HG02763 (cell line): ENCODE data around the gene CDH4.

ENCODE experiments used
- ATAC-seq: cut with Tn5 transposase; IDR thresholded peaks from one replicate; pipeline ENCODE4 v1.9.1; 2021; ENCODE audit warnings: mild to moderate bottlenecking, moderate library complexity; ENCODE audit not compliant: unreplicated experiment

CDH4 gene

GRCh38 chr20:61251529-61252393, at the start of gene CDH4:
Gene CDH4, plus strand, starts transcription at chr20:61252261.
- ATAC-seq = no peak

GRCh38 chr20:61203320-61203719, 48.7 kb upstream of the CDH4 start:
- no peak for ATAC-seq

GRCh38 chr20:61204206-61204605, 47.9 kb upstream of the CDH4 start:
- ATAC-seq = no peak

- ATAC-seq = no peak
These were observed 46.3 kb upstream of the CDH4 start for GRCh38 chr20:61205769-61206168.

- ATAC-seq = no peak
These were observed 41.2 kb upstream of the CDH4 start for GRCh38 chr20:61210862-61211261.

- ATAC-seq = no peak
These were observed 34.2 kb upstream of the CDH4 start for GRCh38 chr20:61217848-61218247.

- ATAC-seq = no peak
These were observed 33.0 kb upstream of the CDH4 start for GRCh38 chr20:61219021-61219431.

- ATAC-seq = no peak
These were observed 31.9 kb upstream of the CDH4 start for GRCh38 chr20:61220131-61220530.

- no peak for ATAC-seq
These were observed 31.3 kb upstream of the CDH4 start for GRCh38 chr20:61220626-61221325.

GRCh38 chr20:61222699-61223098, 29.4 kb upstream of the CDH4 start:
- no peak for ATAC-seq

- no peak for ATAC-seq
These were observed 28.9 kb upstream of the CDH4 start for GRCh38 chr20:61223121-61223520.

- no peak for ATAC-seq
These were observed 21.9 kb upstream of the CDH4 start for GRCh38 chr20:61230166-61230565.

- ATAC-seq = no peak
These were observed 18.5 kb upstream of the CDH4 start for GRCh38 chr20:61233590-61233989.

- ATAC-seq = no peak
These were observed 17.7 kb upstream of the CDH4 start for GRCh38 chr20:61234224-61234890.

- ATAC-seq = no peak
These were observed 15.3 kb upstream of the CDH4 start for GRCh38 chr20:61236713-61237112.

- no peak for ATAC-seq
These were observed 13.2 kb upstream of the CDH4 start for GRCh38 chr20:61238813-61239212.

GRCh38 chr20:61240814-61241213, 11.2 kb upstream of the CDH4 start:
- ATAC-seq = no peak

GRCh38 chr20:61244213-61244612, 7.8 kb upstream of the CDH4 start:
- no peak for ATAC-seq

- no peak for ATAC-seq
These were observed 5.8 kb upstream of the CDH4 start for GRCh38 chr20:61246269-61246668.

- ATAC-seq = no peak
These were observed 2.4 kb upstream of the CDH4 start for GRCh38 chr20:61249626-61250025.

GRCh38 chr20:61252601-61253263, 671 bp downstream of the CDH4 start:
- no peak for ATAC-seq
